ENCODE measurements around the gene NPHP3.
"Not testable (repeated sequence)": the region's sequence is repeated elsewhere in the genome, so short reads cannot be mapped to it uniquely, and the experiment has no call there.

The NPHP3 gene

GRCh38 chr3:132722165-132723023 lies at the start of gene NPHP3:
TSS of gene NPHP3 (minus strand) at chr3:132722409. CDS start at chr3:132722355, 54 bp downstream.
- DNase-seq (ENCODE audit: low read depth in 4 of 4, low spot score in 1 of 4): peak; percentile 97 to 100 (median 98)

DNA sequence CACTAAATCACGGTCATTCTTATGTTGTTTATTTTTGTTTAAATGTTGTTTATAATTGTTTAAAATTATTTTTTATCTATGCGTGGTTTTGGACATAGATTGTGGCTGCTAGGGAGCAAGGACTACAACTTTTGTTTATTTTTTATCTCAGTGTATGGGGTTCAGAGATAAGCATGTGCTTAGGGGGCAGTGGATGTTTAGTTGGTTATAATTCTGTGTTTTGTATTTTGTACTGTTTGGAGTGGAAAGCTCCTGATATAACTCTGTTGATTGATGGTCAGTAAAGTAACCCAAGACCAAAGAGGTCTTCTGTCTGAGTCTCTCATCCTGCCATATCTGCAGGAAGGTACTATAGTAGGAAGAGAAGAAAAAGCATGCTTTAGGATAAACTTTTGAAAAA lies 36.5 kb upstream of the NPHP3 start:
- no peak for DNase-seq (ENCODE audit: low read depth in 4 of 4, low spot score in 1 of 4)

- no peak for DNase-seq (ENCODE audit: low read depth in 4 of 4, low spot score in 1 of 4)
These were observed 34.0 kb upstream of the NPHP3 start for GRCh38 chr3:132756108-132756650.

- DNase-seq (ENCODE audit: low read depth in 4 of 4, low spot score in 1 of 4): no peak
These were observed 31.7 kb upstream of the NPHP3 start for GRCh38 chr3:132753946-132754345.

DNA sequence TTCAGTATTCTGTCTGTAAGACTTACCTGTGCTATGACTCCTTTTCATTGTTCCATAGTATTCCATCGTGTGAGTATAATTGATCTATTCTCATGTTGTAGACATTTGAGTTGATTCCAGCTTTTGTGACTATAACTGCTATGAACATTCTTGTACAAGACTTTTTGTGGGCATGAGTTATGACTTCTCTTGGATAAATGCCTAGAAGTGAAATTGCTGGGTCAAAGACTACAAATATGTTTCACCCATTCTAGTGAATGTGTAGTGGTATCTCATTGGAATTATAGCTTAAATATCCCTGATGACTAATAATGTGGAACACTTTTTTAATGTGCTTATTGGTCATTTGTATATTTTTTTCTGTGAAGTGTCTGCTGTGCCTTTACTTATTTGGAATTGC lies 27.6 kb upstream of the NPHP3 start:
- no peak for DNase-seq (ENCODE audit: low read depth in 4 of 4, low spot score in 1 of 4)

- DNase-seq (ENCODE audit: low read depth in 4 of 4, low spot score in 1 of 4): not testable (repeated sequence)
These were observed 24.5 kb upstream of the NPHP3 start for GRCh38 chr3:132746720-132747119.

GRCh38 chr3:132738314-132738713 lies 16.1 kb upstream of the NPHP3 start:
- DNase-seq (ENCODE audit: low read depth in 4 of 4, low spot score in 1 of 4): no peak

DNA sequence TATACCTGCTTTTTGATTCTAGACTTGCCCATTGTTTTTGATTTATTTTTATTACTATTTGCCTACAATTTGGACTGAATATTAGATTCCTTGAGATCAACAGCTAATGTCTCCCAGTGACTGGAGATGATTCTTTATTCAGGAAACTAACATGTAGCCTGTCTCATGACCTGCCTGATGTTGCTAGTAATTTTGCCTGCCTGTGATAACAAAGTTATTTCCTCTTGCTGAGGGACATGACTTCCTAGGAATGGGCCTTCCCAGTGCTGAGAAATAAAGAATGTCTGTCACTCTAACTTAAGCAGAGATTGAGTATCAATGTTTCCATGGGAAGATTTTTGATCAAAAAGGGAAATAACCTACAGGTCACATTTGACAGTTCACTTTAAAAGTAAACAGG lies 13.4 kb upstream of the NPHP3 start:
- DNase-seq (ENCODE audit: low read depth in 4 of 4, low spot score in 1 of 4): no peak

- DNase-seq (ENCODE audit: low read depth in 4 of 4, low spot score in 1 of 4): no peak
These were observed 8.8 kb upstream of the NPHP3 start for GRCh38 chr3:132730891-132731580.

GRCh38 chr3:132726341-132726823 lies 4.2 kb upstream of the NPHP3 start:
- no peak for DNase-seq (ENCODE audit: low read depth in 4 of 4, low spot score in 1 of 4)

DNA sequence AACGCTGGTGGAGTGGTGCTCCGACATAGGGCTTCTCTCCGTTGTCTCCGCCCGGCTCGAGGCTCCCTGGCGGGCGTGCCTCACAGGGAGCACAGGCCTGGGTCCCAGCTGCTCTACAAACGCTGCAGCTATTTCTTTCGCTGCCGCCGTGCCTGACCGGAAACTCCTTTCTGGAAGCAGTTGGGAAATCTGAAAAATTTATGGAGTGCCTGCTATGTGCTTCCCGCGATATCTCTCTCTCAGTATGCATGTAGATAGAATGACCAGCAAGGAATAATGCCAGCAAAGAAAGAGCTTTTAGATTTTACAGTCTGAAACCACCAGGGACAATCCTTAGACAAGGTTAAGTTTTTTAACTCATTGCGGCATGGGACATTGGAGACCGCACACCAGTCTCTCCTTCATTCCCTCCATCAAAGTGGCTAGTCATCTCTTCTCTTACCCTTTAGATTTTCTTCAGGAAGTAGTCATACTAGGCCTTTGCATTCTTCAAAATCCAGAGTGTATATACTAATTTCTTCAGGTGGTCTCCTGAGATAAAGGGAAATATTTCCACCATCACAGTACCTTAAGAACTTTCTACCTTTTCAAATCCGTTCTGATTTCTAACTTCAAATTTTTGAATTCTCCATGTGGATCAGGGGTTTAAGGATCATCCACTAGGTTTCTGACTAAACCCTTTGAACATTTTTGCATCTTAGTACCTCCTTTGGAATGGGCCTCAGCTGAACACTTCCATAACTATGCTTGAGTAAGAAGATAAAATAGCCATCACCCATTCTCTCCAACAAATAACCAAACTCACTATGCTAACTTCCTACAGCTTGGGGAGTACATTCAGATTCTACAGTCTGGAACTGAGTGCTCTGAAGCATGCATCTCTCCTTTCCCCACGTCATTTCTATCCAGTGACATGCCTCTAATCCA lies 1.1 kb upstream of the NPHP3 start:
- DNase-seq (ENCODE audit: low read depth in 4 of 4, low spot score in 1 of 4): no peak

GRCh38 chr3:132721479-132722164 lies 587 bp downstream of the NPHP3 start:
- DNase-seq (ENCODE audit: low read depth in 4 of 4, low spot score in 1 of 4): peak in 1 of 4 experiments; percentile 21

DNA sequence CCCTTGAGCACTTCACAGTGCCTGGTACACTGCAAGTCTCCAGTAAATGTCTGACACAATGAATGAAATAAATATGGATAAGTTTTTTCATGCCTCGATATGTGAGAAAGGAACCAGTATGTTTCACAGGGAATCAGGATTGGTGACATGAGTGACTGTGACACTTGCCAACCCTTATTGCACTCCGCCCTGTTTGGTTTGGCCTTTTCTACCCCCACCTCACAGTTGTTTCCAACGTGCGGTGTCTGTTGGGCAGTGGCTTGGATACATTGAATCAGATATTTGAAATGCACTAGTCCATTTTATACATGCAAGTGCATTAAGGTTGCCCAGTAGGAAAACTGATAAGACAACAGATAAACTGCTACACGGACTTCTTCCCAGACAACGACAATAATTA lies 2.0 kb downstream of the NPHP3 start:
- DNase-seq (ENCODE audit: low read depth in 4 of 4, low spot score in 1 of 4): no peak

DNA sequence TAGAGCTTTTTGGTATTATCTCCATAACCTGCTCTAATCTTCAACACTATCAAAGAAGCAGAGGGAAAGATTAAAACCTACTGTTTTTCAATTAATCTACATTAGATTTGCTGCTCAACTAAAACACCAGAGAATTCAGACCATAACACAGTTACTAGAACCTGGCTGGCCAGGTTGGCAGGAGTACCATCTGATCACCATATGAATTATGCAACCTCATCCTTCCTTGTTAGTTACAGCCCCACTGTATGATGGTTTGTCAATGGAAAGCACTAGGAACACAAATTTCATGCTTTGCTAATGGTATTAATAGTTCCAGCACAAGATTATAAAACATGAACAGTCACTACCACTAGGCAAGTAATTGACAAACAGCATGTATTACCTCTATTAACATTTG lies 5.8 kb downstream of the NPHP3 start:
- no peak for DNase-seq (ENCODE audit: low read depth in 4 of 4, low spot score in 1 of 4)

DNA sequence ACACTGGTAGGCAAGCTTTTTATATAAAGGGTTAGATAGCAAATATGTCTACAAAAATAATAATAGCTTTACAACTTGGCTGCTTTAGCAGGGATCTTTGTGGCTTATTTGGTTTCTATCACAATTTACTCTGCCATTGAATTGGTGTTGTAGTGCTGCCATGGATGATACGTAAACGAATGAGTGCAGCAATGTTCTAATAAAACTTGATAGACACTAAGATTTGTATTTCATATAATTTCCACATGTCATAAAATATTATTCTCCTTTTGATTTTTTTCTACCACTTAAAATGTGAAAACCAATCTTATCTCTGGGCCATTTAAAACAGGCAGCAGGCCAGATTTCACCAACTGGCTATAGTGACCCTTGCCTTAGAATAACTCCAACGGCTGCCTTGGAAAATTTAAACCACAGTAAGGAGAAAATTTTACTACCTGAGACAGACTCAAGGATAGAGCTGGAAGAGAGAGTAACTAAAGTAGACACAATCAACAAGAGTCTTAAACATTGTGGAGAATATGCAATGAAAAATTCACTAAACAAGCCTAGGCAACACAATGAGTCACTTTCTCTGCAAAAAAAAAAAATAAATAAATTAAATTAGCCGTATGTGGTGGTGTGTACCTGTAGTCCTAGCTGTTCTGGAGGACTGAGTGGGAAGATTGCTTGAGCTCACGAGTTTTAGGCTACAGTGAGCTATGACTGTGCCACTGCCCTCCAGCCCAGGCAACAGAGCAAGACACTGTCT lies 8.1 kb downstream of the NPHP3 start:
- DNase-seq (ENCODE audit: low read depth in 4 of 4, low spot score in 1 of 4): no peak

DNA sequence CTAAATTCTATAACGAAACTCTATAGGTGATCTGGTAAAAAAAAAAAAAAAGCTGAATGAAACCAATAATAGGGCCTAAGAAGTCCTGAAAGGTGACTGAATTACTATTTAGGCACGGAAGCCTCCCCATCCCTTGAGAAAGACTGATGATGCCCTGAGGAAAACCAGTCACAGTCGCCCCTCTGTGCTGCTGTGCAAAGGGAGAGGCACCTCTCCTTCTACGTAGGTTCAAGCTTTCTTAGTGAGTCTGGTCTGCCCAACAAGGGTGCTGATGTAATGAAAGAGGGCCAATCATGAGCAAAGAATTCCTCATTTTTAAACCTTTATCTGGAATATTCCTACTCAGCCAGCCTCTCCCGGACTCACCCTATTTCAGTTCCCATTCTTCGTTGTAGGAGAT lies 11.9 kb downstream of the NPHP3 start:
- no peak for DNase-seq (ENCODE audit: low read depth in 4 of 4, low spot score in 1 of 4)

GRCh38 chr3:132709761-132710160 lies 12.4 kb downstream of the NPHP3 start:
- DNase-seq (ENCODE audit: low read depth in 4 of 4, low spot score in 1 of 4): no peak

DNA sequence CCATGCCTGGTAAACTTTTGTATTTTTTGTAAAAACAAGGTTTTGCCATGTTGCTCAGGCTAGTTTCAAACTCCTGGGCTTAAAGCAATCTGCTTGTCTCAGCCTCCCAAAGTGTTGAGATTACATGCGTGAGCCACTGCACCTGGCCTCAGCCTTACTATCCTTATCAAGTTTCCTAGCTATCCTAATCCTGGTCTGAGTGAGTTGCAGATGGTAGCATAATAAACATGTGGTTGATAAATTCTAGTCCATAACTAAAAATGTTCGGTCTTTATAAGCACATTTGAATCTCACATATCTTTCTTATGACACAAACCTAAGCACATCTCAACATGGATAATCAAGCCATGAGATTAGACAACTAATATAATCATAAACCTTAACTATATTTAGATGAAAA lies 18.5 kb downstream of the NPHP3 start:
- DNase-seq (ENCODE audit: low read depth in 4 of 4, low spot score in 1 of 4): no peak

GRCh38 chr3:132695422-132695821 lies 26.8 kb downstream of the NPHP3 start:
- no peak for DNase-seq (ENCODE audit: low read depth in 4 of 4, low spot score in 1 of 4)

DNA sequence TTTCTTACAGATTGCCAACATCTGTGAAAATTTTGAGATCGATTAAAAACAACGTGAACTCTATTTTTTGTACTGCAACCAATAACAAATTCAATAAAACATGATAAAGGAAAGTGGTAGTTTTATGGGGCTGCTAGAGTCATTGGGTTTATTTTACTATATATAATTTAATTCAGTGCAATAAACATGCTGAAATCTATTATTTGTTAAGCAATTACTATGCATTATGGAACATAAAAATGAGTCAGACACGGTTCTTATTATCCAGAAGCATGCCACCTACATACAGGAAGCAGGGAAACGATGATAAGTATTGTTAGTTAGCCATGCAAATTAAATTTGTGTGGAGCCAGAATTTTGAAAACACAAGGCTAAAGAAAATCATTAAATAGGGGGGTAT lies 27.2 kb downstream of the NPHP3 start:
- DNase-seq (ENCODE audit: low read depth in 4 of 4, low spot score in 1 of 4): no peak
